Spleen (tissue), 7 donors: ENCODE data around the gene SLC35B4.

Experiments
- CTCF ChIP-seq, 11 experiments: fragments of 200-600 bp in 7 of 11; fragments of 450-650 bp in 4 of 11; sonication (generic) in 4 of 11; IDR thresholded peaks in 8 of 11; conservative IDR thresholded peaks in 3 of 11; 1 replicate in 7 of 11; 2 replicates in 4 of 11; pipeline versions ENCODE4 v1.4.0 to v1.8.0; 2016 to 2021; ENCODE audit warnings: antibody characterized with exemption in 11 of 11, inconsistent platforms in 4 of 11, mild to moderate bottlenecking in 1 of 11
- POLR2AphosphoS5 ChIP-seq, 3 donors: sonication (generic); formaldehyde crosslinking; IDR thresholded peaks; one replicate each; pipeline ENCODE4 v1.5.1; 2017; ENCODE audit warnings: antibody characterized with exemption in 3 of 3
- donor health status: DM: no; HTN: no; CAD: no; lungs with moderate emphysema.
- donor health status: DM: no; HTN: no; CAD: no.
- donor health status: DM: no; HTN: no; CAD: no.

GRCh38 chr7:134313543-134313942 lies 3.2 kb downstream of the SLC35B4 start:
- TF ChIP-seq CTCF (IDR thresholded peaks at IDR 0.05 in 8 of 11, conservative IDR thresholded peaks at IDR 0.05 in 3 of 11), result no peak
- TF ChIP-seq POLR2AphosphoS5 (IDR thresholded peaks at IDR 0.05), result no peak
